IMR-90 (cell line): Measurements from ENCODE around the gene PHACTR2. TPM values are rescaled to one million over a fixed set of nuclear protein-coding genes. Genes with fewer than 3 reads are reported as not detected.
A peak's percentile ranks its signal among the peaks of the same experiment; 100 is the strongest.

ENCODE experiments used
- ATAC-seq: fragments of 200-7000 bp; cut with Tn5 transposase; 2 replicates; pipeline ENCODE4 v1.9.1; 2020; ENCODE audit warnings: low read depth, mild to moderate bottlenecking, moderate library complexity
- BruUV-seq: library from RNA; stranded (reverse); fragments of 400-500 nt; replicated peaks from 2 replicates; lab custom pipeline; 2021; lab: Mats Ljungman, UMichigan
- CTCF ChIA-PET: fragments of 300-600 bp; formaldehyde crosslinking; extraction: SDS; loops from one replicate; lab custom pipeline; 2021; ENCODE audit warnings: antibody characterized with exemption; lab: Yijun Ruan, JAX
- POLR2A ChIA-PET: fragments of 300-600 bp; sonication (Branson Sonifier 250); formaldehyde crosslinking; loops from one replicate; lab custom pipeline; 2022; ENCODE audit warnings: antibody characterized with exemption; ENCODE audit not compliant: unreplicated experiment; lab: Charles Lee
- DNase-seq: peaks from one replicate; pipeline ENCODE4 v3.0.0; 2013
- H2AFZ ChIP-seq: replicated peaks from 2 replicates; pipeline ENCODE3; 2013; ENCODE audit warnings: low read length, mild to moderate bottlenecking; ENCODE audit not compliant: poor library complexity
- H2AK5ac ChIP-seq: 2 replicates; pipeline ENCODE4 v1.6.1; 2013; ENCODE audit warnings: low read depth, low read length, inconsistent platforms
- H2AK9ac ChIP-seq: replicated peaks from 2 replicates; pipeline ENCODE3; 2013; ENCODE audit warnings: mild to moderate bottlenecking, low read depth, low read length, moderate library complexity; ENCODE audit not compliant: poor library complexity
- H2BK120ac ChIP-seq: 2 replicates; pipeline ENCODE4 v1.6.1; 2013; ENCODE audit warnings: low read depth, low read length, inconsistent platforms
- H2BK15ac ChIP-seq: 3 replicates; pipeline ENCODE4 v1.6.1; 2013; ENCODE audit warnings: low read depth, low read length, inconsistent platforms
- H2BK20ac ChIP-seq: 2 replicates; pipeline ENCODE4 v1.6.1; 2013; ENCODE audit warnings: low read depth, mild to moderate bottlenecking, inconsistent platforms, low read length, moderate library complexity
- H2BK5ac ChIP-seq: 2 replicates; pipeline ENCODE4 v1.6.1; 2013; ENCODE audit warnings: mild to moderate bottlenecking, low read depth, low read length, inconsistent platforms; ENCODE audit not compliant: poor library complexity, severe bottlenecking
- H3K14ac ChIP-seq: replicated peaks from 2 replicates; pipeline ENCODE4 v1.6.1; 2013; ENCODE audit warnings: low read depth, low read length, inconsistent platforms
- H3K18ac ChIP-seq: 2 replicates; pipeline ENCODE4 v1.6.1; 2013; ENCODE audit warnings: low read depth, low read length, control low read depth
- H3K23ac ChIP-seq: 2 replicates; pipeline ENCODE4 v1.6.1; 2013; ENCODE audit warnings: low read depth, low read length, inconsistent platforms
- H3K27ac ChIP-seq: 2 replicates; pipeline ENCODE4 v1.5.1; 2013; ENCODE audit warnings: mild to moderate bottlenecking, control low read depth, low read length; ENCODE audit not compliant: insufficient read depth
- H3K27me3 ChIP-seq: 2 replicates; pipeline ENCODE4 v1.6.1; 2013; ENCODE audit warnings: low read length; ENCODE audit not compliant: control insufficient read depth, insufficient read depth
- H3K36me3 ChIP-seq: 2 replicates; pipeline ENCODE4 v1.6.1; 2013; ENCODE audit warnings: low read length, mixed read lengths; ENCODE audit not compliant: control insufficient read depth, insufficient read depth
- H3K4ac ChIP-seq: 2 replicates; pipeline ENCODE4 v1.6.1; 2013; ENCODE audit warnings: low read depth, low read length, inconsistent platforms
- H3K4me1 ChIP-seq: 2 replicates; pipeline ENCODE4 v1.6.1; 2013; ENCODE audit warnings: low read length, mixed read lengths; ENCODE audit not compliant: control insufficient read depth, insufficient read depth
- H3K4me2 ChIP-seq: 2 replicates; pipeline ENCODE4 v1.6.1; 2013; ENCODE audit warnings: low read depth, mild to moderate bottlenecking, control low read depth, low read length, moderate library complexity
- H3K4me3 ChIP-seq: 2 replicates; pipeline ENCODE4 v1.5.1; 2013; ENCODE audit warnings: low read depth, mild to moderate bottlenecking, control low read depth, low read length, moderate library complexity; ENCODE audit not compliant: insufficient read depth
- H3K56ac ChIP-seq: 2 replicates; pipeline ENCODE4 v1.6.1; 2013; ENCODE audit warnings: low read length, inconsistent platforms; ENCODE audit not compliant: insufficient read depth; ENCODE audit errors: extremely low read depth
- H3K79me1 ChIP-seq, 2 experiments: 2 replicates each; pipeline ENCODE4 v1.6.1; 2013; ENCODE audit warnings: low read length in 2 of 2, inconsistent platforms in 1 of 2, low read depth in 1 of 2
- H3K9ac ChIP-seq: 2 replicates; pipeline ENCODE4 v1.6.1; 2013; ENCODE audit warnings: low read depth, low read length, control low read depth
- H3K9me1 ChIP-seq: 2 replicates; pipeline ENCODE4 v1.6.1; 2013; ENCODE audit warnings: low read length, inconsistent platforms; ENCODE audit not compliant: insufficient read depth
- H3K9me3 ChIP-seq: 2 replicates; pipeline ENCODE4 v1.6.1; 2013; ENCODE audit warnings: low read length; ENCODE audit not compliant: control insufficient read depth, insufficient read depth
- H4K20me1 ChIP-seq: 2 replicates; pipeline ENCODE4 v1.6.1; 2013; ENCODE audit warnings: low read length, inconsistent platforms; ENCODE audit not compliant: insufficient read depth
- H4K5ac ChIP-seq: 2 replicates; pipeline ENCODE4 v1.6.1; 2013; ENCODE audit warnings: mild to moderate bottlenecking, low read depth, low read length, control low read depth
- H4K8ac ChIP-seq, 2 experiments: 2 replicates each; pipeline ENCODE4 v1.6.1; 2013; ENCODE audit warnings: low read depth in 2 of 2, low read length in 2 of 2, control low read depth in 1 of 2, inconsistent platforms in 1 of 2
- H4K91ac ChIP-seq: 2 replicates; pipeline ENCODE4 v1.6.1; 2013; ENCODE audit warnings: low read depth, low read length, inconsistent platforms; ENCODE audit not compliant: insufficient read depth
- BHLHE40 ChIP-seq: fragments of 150-350 bp; IDR thresholded peaks from 2 replicates; pipeline ENCODE4 v1.6.1; 2016; ENCODE audit warnings: mild to moderate bottlenecking, low read depth, low read length
- CEBPB ChIP-seq: IDR thresholded peaks from 2 replicates; pipeline ENCODE4 v1.6.1; 2012; ENCODE audit warnings: low read depth, low read length, improper control_type of control experiment
- CHD1 ChIP-seq: IDR thresholded peaks from 2 replicates; pipeline ENCODE4 v1.6.1; 2012; ENCODE audit warnings: low read depth, low read length, improper control_type of control experiment
- ELK1 ChIP-seq: fragments of 150-350 bp; IDR thresholded peaks from 2 replicates; pipeline ENCODE4 v1.6.1; 2016; ENCODE audit warnings: low read depth, mild to moderate bottlenecking, low read length, moderate library complexity, borderline replicate concordance
- FOS ChIP-seq: fragments of 150-350 bp; IDR thresholded peaks from 2 replicates; pipeline ENCODE4 v1.6.1; 2016; ENCODE audit warnings: low read depth, low read length
- MAFK ChIP-seq: IDR thresholded peaks from 2 replicates; pipeline ENCODE4 v1.6.1; 2012; ENCODE audit warnings: low read depth, low read length, improper control_type of control experiment
- MAZ ChIP-seq: IDR thresholded peaks from 2 replicates; pipeline ENCODE4 v1.6.1; 2012; ENCODE audit warnings: low read depth, mild to moderate bottlenecking, low read length, improper control_type of control experiment, moderate library complexity, borderline replicate concordance
- MXI1 ChIP-seq: IDR thresholded peaks from 2 replicates; pipeline ENCODE4 v1.6.1; 2012; ENCODE audit warnings: low read depth, mild to moderate bottlenecking, low read length, moderate library complexity, borderline replicate concordance
- NFE2L2 ChIP-seq: fragments of 150-350 bp; IDR thresholded peaks from 2 replicates; pipeline ENCODE4 v1.6.1; 2016; ENCODE audit warnings: low read depth, mild to moderate bottlenecking, low read length
- POLR2A ChIP-seq: IDR thresholded peaks from 2 replicates; pipeline ENCODE4 v1.6.1; 2012; ENCODE audit warnings: mild to moderate bottlenecking, low read depth, low read length
- RCOR1 ChIP-seq: IDR thresholded peaks from 2 replicates; pipeline ENCODE4 v1.6.1; 2012; ENCODE audit warnings: mild to moderate bottlenecking, low read length, improper control_type of control experiment; ENCODE audit not compliant: insufficient replicate concordance
- WGBS, 2 experiments: methylation state at CpG; one replicate each; pipeline versions ENCODE4 v1.1.5 to v1.1.7; 2013; ENCODE audit warnings: missing lambda C conversion rate in 2 of 2; ENCODE audit not compliant: insufficient read length in 1 of 2; ENCODE audit errors: extremely low coverage in 2 of 2; 5-methylcytosine and 5-hydroxymethylcytosine counted together
- dilution Hi-C: fragments of 300-500 bp; cut with HindIII; formaldehyde crosslinking; loops from one replicate; pipeline ENCODE4 v1.14.3; 2018; ENCODE audit warnings: low sequenced_read_pairs; ENCODE audit not compliant: unreplicated experiment
- in situ Hi-C: fragments of 300-500 bp; cut with MboI; formaldehyde crosslinking; loops from 3 replicates; pipeline ENCODE4 v1.14.3; 2019; ENCODE audit warnings: low sequenced_read_pairs, inconsistent platforms, mixed read lengths
- intact Hi-C: fragments of 100-400 bp; cut with micrococcal nuclease; formaldehyde crosslinking; loops from 2 replicates; pipeline ENCODE4 v1.10.0; 2022
- polyA plus RNA-seq, 3 experiments: library from polyadenylated mRNA; depleted of rRNA; stranded (reverse); fragments of >200 nt; gene quantifications; 2 replicates each; pipeline ENCODE4 v1.2.3, GENCODE V29; 2012; ENCODE audit warnings: low replicate concordance in 1 of 3
- total RNA-seq: library from RNA; depleted of rRNA; stranded (reverse); fragments of >200 nt; gene quantifications from 2 replicates; pipeline ENCODE4 v1.2.3, GENCODE V29; 2012

The PHACTR2 gene
- total and polyA plus RNA-seq, 2 of the 4 experiments (the other 2 are of a cell fraction), result 14.5 to 74.2 TPM

DNA sequence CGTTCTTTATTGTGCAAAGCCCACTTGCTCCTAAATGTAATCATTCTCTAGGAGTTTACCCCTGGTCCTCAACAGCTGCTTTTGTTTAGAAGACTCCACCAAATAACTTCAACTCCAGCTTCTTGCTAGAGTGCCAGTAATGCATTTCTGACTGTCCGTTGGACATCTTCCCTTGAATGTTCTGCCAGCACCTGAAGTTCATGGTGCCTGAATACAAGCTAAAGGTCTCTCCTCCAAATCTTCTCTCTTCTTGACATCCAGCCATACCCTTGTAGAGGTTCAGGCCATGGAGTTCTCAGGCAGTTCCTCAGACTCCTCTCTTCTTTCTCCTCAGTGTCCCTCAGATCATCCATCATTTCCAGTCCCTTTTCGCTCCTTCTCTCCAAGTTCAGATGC, 21.7 kb downstream of the PHACTR2 start:
- H2AK9ac ChIP-seq, result no peak overlapping the region
- 0 out of 2 replicates have a peak, but pooled peaks cover 9% of the 10 kb centered on the region for H3K9me1 ChIP-seq
- H3K4me3 ChIP-seq, result no peak overlapping the region
- DNase-seq (no peak), ATAC-seq (no peak)
- intact Hi-C loops (loop anchor here (5.0 kb wide), 1 partner anchor 48 kb away; no protein-coding TSS in a partner anchor), dilution Hi-C loops (no loop called here), in situ Hi-C loops (no loop called here)
- peaks cover 6% of the 10 kb centered on the region; the same call in 1 of the 2 replicates for H4K20me1 ChIP-seq
- no peaks in the 10 kb centered on the region for H3K27me3 ChIP-seq
- H3K4me1 ChIP-seq, result peaks cover 21% of the 10 kb centered on the region
- peak overlapping the region; percentile 35 for H3K4ac ChIP-seq
- TF ChIP-seq RCOR1, result no peak
- no peak for TF ChIP-seq BHLHE40
- TF ChIP-seq CHD1, result no peak
- TF ChIP-seq NFE2L2, result no peak
- TF ChIP-seq MXI1, result no peak
- TF ChIP-seq FOS, result no peak
- no peak for TF ChIP-seq MAZ
- no peak for TF ChIP-seq POLR2A
- TF ChIP-seq CEBPB, result no peak
- no peak for TF ChIP-seq MAFK
- TF ChIP-seq ELK1, result no peak
- POLR2A ChIA-PET, result no interaction called here
- peak overlapping the region; percentile 28; the same call in 1 of the 2 replicates for H3K18ac ChIP-seq
- H3K9me3 ChIP-seq, result no peaks in the 10 kb centered on the region
- 90% methylated on average over 2 of the region's 3 CpGs; no CpG with 5 or more reads in 1 of the 2 experiments for WGBS, 2 experiments
- H3K9ac ChIP-seq, result no peak overlapping the region
- H4K91ac ChIP-seq, result no peak overlapping the region
- no peak overlapping the region; a peak in 1 of 4 replicates for H4K8ac ChIP-seq
- H3K79me1 ChIP-seq, result peaks cover 27 to 80% of the 10 kb centered on the region in 2 experiments; a peak in 3 of 4 replicates
- CTCF ChIA-PET, result no interaction called here
- BruUV-seq, result no TSS peak
- H2BK120ac ChIP-seq, result peak overlapping the region; percentile 20; the same call in 1 of the 2 replicates
- H3K23ac ChIP-seq, result peak overlapping the region; percentile 3; the same call in 1 of the 2 replicates
- no peak overlapping the region for H3K56ac ChIP-seq
- no peak overlapping the region for H2BK5ac ChIP-seq
- 0 out of 2 replicates have a peak overlapping the region, but pooled peaks have one; percentile 34 for H3K14ac ChIP-seq
- 0 out of 2 replicates have a peak overlapping the region, but pooled peaks have one; percentile 26 for H2BK20ac ChIP-seq
- H2AFZ ChIP-seq, result no peak overlapping the region
- H3K36me3 ChIP-seq, result peaks cover 2% of the 10 kb centered on the region; the same call in 1 of the 2 replicates
- H2AK5ac ChIP-seq, result peak overlapping the region; percentile 70
- peak overlapping the region; percentile 56; the same call in 1 of the 3 replicates for H2BK15ac ChIP-seq
- H3K4me2 ChIP-seq, result peak overlapping the region; percentile 7; the same call in 1 of the 2 replicates
- H3K27ac ChIP-seq, result peak overlapping the region; percentile 0; the same call in 1 of the 2 replicates
- peak overlapping the region; percentile 49; the same call in 1 of the 2 replicates for H4K5ac ChIP-seq
